ENCODE measurements around the gene CISD3.

CISD3 gene, protein sequence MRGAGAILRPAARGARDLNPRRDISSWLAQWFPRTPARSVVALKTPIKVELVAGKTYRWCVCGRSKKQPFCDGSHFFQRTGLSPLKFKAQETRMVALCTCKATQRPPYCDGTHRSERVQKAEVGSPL

DNA sequence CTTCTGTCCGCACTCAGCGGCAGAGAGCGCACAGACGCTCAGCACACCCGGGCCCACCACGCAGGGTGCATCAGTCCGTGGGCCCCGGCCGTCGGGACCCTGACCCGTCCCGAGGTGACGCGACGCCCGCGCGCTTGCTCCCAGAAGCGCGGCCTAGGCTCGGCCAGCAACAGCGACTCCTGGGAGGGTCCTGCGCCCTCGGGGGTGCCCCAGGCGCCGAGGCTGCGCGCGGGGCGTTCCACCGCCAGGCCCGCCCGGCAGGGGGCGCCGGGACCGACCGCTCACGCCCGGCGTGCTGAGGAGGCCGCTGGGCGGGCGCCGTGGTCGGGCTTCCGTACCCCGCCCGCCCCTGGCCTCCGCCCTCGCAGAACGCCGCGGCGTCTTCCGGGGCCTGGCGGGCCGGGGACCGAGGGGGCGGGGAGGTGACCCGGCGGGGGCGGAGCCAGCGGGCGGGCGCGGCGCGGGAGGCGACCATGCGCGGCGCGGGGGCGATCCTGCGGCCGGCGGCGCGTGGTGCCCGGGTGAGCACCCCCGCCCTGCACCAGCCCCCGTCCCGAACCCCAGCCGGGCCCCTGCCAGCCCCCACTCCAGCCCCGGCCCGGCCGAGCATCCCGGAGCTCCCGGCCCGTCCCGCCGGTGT is at the start of gene CISD3:
Gene CISD3, plus strand, starts transcription at position 456 of the 640 bp plus-strand sequence. Its CDS starts 18 bp downstream, at position 474.
- in situ Hi-C loops (cut with MboI; ENCODE audit: low sequenced_read_pairs), result loop anchor here (5.0 kb wide), 1 partner anchor 53 kb away; no protein-coding TSS in a partner anchor

DNA sequence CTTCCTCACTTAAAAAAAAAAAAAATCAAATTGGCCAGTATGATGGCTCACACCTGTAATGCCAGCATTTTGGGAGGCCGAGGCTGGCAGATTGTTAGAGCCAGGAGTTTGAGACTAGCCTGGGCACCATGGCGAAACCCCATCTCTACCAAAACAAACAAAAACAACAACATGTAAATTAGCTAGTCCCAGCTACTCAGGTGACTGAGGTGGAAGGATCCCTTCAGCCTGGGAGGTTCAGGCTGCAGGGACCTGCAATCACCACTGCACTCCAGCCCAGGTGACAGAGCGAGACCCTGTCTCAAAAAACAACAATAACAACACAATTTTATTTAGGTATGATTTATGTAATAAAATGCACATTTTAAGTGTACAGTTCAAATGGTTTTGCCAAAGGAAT is 49.0 kb upstream of the CISD3 start:
- in situ Hi-C loops (cut with MboI; ENCODE audit: low sequenced_read_pairs), result no loop called here

DNA sequence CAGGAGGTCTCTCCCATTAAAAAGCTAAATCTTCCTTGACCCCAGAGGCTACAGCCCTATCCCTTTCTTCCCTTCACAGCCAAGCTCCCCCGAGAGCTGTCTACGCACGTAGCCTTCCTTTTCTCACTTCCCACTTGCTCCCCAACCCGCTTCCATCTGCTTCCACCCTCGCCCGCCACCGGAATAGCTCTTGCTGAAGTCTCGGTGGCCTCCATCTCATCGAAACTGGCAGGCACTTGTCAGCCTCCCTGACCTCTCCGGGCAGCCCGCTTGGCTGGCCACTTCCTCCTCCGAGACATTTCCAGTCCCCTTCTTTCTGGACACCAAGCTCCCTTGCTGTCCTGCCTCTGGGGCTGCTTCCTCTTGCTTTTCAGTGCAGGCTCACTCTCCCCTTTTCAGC is 44.6 kb upstream of the CISD3 start:
- in situ Hi-C loops (cut with MboI; ENCODE audit: low sequenced_read_pairs), result no loop called here

DNA sequence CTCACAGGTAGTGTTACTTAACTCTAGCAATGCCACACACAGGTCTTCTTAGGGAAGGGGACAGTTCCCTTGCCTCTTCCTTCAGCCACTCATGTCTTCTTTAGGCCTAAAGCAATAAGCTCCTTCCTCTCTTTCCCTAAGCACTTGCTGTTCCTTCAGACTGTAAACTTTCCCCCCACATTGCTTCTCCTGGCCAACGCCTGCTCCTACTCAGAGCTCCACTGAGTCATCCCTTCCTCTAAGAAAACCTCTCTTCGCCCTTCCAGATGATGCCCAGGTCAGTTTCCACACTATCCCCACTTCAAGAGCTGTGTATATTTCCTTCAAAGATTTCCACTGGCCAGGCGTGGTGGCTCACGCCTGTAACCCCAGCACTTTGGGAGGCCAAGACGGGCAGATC is 42.9 kb upstream of the CISD3 start:
- in situ Hi-C loops (cut with MboI; ENCODE audit: low sequenced_read_pairs), result no loop called here

DNA sequence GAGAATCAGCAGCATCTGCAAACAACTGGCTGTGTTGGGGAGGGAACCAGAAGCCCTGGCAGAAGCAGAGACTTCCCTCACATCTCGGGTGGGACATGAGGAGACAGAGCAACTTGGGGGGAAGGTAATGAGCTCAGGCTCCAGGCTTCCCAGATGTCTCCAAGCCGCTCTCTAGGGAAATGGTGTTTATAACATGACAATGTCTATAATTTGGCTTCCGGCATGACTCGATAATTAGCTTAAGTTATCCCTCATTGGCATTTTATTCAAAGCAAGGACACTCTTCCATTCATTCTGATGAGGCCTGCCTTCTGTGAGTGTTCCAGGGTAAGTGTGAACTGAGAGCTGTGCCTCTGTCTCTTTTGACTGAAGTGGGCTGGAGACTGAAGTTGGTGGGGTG is 39.8 kb upstream of the CISD3 start:
- in situ Hi-C loops (cut with MboI; ENCODE audit: low sequenced_read_pairs), result no loop called here

DNA sequence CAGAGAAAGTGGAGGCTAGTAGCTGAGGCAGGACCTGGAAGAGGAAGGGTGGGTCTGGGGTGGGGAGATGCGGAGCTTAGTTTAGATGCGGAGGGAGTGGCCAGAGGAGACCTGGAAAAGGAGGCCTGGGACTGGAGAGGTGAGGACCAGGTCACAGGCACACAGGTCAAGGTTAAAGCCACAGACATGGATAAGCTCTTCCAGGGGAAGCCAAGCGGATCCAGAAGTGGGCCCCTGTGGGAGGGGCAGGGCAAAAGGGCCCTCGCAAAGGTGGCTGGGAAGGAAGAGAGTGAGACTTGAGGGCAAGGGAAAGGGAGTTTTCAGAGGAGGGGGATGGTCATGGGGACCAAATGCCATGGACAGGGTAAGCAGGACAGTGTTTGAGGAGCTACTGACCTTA is 39.0 kb upstream of the CISD3 start:
- in situ Hi-C loops (cut with MboI; ENCODE audit: low sequenced_read_pairs), result no loop called here

DNA sequence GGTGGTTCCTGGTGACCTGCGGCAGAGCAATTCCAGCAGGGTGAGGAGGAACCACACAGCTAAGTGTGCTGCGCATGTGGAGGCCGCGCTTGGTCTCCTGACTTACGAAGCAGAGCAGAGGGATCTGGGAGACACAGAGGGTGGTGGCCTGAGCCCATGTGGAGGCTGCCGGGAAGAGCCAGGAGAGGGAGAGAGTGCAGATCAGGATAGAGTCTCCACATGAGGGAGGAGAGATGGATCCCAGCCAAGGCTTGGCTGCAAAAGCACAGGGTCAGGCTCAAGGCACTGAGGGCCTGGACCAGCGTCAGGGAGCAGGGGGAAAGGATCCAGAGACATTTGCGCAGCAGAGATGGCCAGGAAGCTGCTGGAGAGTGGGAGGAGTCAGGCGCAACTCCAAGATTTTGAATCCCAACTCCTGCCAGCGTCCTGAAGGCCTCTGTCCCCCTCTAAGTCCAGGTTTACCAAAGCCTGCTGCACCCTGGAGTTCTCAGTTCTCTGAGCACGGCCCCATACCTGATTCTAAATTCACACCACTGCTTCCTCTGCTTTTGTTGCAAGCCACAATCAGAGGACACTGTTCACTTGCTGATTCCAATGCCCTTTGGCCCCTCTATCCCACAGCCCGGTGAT is 36.3 kb upstream of the CISD3 start:
- in situ Hi-C loops (cut with MboI; ENCODE audit: low sequenced_read_pairs), result no loop called here

DNA sequence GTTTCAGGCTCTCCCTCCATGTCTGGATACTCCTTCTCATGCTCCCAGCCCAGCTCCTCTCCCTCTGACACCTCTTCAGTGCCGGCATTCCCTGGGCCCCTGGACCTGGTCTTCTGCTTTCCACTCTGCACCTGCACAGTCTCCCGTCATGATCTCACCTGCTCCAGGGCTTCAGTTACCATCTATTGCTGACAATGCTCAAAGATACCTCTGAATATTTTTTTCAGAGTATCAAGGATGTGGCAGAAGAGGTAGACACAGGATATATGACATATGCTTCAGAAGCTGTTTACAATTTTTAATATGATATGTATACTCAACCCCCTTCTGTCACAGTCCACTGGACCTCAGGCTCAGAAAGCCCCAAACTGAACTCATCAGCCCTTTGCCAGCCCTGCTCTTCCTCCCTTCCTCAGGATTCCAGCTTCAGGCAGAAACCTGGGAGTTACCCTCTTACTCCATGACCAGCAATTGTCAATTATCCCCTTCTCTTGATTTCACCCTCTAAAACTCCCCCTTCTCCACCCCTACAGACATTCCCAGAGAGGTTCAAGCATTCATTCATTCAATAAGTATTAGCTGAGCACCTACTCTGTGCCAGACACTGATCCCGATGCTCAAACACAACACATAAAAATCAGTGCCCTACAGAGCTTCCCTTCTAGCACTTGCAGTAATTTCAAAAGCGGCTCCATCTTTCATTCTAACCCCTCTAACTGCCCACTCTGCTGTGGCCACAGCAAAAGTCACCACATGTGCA is 32.9 kb upstream of the CISD3 start:
- in situ Hi-C loops (cut with MboI; ENCODE audit: low sequenced_read_pairs), result no loop called here

DNA sequence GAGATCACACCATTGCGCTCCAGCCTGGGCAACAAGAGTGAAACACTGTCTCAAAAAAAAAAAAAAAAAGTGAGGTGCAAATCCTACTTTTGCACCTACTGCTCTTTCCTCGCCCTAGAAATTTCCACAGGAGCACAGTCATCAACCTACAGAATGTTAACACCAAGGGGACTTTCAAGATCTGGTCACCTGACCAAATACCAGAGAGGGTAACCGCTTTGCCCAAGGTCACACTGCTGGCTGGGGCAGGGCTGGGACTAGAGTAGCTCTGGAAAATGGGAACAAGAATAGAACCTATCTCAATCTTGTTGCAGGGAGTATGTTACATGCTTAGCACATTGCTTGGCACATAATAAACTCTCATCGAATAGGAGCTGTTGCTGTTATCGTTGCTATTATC is 31.4 kb upstream of the CISD3 start:
- in situ Hi-C loops (cut with MboI; ENCODE audit: low sequenced_read_pairs), result no loop called here

DNA sequence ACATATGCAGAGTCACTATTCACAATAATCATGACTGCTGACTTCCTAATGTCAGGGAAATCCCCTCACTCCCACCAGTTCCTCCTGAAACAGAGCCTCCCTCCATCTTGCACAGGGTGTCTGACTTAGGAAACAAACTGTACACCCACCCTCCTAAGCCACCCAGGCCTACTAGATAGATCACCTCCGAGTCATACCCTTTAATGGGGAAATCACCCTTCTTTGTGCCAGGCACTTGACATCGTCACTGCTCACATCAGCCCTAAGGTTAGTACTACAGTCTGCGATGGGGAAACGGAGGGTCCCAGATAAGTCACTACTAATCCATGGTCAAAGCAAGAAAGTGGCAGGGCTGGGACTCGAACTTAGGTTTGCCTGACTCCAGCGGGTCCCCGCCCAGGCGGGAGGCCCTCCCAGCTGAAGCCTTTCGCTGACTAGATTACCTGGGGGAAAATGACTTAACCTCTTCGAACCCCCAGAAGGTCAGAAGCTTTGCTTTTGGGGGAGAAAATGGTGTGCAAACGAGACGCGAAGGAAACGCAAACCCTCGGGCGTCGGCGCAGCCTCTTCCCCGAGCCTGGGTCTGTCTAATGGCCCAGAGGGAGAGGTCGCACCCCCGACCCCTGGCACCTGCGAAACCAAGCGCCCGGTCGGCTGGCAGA is 28.5 kb upstream of the CISD3 start:
- in situ Hi-C loops (cut with MboI; ENCODE audit: low sequenced_read_pairs), result no loop called here

DNA sequence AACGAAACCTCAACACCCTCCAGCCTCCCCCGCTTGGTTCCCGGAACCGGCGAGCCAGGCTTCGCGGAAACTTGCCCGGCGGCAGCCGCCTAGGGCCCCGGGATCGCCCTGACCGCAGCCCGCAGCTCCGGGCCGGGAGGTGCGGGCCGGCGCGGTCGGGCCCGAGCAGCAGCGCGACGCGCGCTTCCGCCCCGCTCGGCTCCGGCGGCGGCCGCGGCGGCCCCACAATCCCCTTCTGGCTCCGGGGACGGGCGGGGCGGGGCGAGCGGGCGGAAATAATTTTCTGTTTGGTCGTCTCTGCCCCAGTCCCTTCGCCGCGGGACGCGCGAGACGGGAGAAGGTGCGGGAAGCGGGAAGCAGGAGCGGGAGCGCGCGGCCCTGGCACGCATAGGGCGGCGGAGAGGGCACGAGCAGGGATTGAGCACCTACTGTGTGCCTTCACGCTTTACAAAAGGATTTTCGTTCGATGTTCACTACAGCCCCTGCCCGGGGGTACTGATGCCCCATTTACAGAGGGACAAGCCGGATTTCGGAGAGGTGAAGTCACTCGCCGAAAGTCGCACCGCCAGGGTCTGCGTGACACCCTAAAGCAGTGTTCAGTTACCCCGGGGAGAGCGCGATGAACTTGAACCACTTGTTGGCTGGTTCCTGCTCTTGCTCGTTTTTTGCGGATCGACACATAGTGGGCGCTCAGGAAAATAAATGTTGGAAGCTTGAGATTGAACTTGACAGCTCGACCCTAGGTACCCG is 27.8 kb upstream of the CISD3 start:
- in situ Hi-C loops (cut with MboI; ENCODE audit: low sequenced_read_pairs), result no loop called here

DNA sequence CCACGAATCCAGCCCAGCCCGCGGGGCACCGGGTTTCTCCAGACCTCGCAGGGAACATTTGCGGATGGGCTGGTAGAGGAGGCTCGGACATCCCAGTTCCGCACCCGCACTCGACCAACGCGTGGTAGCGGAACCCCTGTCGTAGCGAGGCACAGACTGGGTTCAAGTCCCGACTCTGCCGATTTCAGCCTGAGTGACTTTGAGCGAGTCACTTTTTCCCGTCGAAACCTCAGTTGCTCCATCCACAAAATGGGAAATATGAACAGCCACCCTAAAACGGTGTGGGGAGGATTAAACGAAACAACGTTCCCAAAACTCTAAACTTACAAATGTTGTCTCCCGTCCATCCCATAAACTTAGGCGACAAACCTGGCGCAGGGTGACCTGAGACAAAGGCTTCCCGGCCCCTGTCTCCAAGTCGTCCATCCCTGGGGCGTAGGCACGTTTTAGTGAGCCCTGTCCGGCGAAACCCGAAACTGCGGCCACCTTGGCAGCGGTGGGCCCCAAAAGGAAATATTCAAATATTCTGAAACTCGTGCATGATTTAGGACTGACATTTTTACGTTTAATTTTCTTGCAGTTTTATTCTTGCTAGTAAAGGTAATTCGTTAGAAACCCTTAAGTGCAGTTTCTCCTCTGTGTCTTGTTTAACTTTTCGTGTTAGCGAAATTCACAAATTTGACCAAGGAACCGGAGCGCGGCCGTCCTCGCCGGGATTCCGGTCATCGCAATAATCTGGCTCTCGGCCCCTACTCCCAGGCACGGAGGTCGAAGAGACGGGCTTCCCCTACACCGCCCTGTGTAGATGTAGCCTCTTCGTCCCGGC is 27.0 kb upstream of the CISD3 start:
- in situ Hi-C loops (cut with MboI; ENCODE audit: low sequenced_read_pairs), result no loop called here

DNA sequence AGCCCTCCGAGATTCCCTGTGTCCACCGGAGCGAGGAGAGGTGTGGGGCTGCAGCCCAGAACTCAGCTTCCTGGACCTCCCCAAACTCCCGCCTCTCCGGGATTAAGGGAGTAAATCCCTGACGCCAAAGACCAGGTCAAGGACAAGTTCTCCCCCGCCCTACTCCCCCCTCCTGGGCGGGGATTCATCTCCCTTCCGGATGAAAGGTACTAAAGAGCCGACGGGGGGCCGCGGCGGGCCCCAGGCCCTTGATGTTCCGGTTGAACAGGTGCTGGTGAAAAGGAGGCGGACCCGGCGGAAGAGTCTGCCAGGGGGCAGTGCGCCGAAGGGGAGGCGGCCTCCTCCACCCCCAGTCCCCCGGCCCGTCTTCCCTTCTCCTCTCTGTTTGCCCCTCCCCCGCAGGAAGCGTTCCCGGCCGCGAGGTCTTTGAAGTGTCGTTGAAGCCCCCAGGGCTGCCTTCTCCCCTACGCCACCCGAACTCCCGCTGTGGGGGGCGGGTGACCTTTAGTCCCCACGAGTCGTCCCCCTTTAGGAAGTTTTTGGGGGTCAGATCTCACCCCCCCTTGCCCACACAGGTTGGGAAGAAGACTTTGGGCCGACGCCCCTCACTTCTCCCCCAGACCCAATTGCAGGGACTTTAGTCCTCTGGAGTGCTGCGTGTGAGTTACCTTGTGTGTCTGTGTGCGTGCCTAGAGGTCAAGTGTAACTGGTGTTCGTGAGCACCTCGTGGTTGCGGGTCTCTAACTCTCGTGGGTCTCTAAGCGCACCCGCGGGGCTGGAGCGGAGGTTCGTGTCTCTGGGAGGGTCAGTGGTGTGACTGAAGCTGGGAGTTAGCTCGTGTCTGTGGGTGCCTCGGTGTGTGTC is 26.2 kb upstream of the CISD3 start:
- in situ Hi-C loops (cut with MboI; ENCODE audit: low sequenced_read_pairs), result no loop called here

DNA sequence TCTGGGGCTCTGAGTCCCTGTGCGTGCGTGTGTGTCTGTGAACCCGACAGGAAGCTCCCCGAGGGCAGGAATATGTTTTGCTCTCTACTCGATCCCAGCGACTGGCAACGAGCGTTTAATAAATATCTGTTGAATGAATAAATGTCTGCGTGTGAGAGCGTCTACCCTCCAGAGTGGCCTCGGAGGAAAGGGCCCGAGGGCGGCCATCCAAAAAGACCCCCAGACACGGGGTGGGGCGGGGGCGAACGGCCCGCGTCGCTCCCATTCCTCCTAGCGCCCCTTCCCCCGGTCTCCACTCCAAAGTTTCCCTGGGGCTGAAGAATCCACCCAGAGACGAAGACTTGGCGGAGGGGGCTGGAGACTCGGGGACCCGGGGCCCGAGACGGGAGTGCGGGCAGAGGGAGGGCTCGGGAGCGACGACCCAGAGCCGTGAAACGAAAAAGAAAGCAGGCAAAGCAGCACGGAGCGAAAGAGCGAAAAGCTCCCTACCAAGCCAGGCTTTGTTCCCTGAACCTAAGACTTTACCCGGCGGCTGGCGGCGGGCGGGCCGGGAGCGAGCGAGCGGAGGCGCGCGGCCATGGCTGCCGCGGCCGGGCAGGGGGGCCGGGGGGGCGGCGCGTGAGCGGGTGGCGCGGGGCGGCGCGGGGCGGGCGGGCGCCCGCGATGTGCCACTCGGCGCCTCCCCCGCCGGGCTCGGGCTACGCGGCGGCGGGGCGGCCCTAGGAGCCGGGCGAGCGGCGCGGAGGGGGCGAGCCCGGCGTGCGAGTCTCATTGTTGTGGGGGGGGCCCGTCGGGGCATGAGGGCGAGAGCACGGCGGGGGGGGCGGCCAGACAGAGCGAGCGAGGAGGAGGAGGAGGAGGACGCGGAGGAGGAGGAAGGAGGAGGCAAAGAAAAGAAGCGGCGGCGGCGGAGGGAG is 25.3 kb upstream of the CISD3 start, which contains the start of gene MLLT6:
Gene MLLT6, plus strand, starts transcription at position 668 of the 917 bp plus-strand sequence. CDS start 360 bp downstream, outside the sequence.
- in situ Hi-C loops (cut with MboI; ENCODE audit: low sequenced_read_pairs), result no loop called here

DNA sequence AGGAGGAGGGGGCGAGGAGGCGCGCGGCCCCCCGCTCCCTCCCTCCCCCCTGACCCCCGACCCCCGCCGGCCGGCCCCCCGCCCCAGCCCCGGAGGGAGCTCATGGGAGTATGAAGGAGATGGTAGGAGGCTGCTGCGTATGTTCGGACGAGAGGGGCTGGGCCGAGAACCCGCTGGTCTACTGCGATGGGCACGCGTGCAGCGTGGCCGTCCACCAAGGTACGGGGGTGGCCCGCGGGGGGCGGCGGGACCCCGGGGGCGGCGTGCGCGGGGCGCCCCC is 24.7 kb upstream of the CISD3 start:
- in situ Hi-C loops (cut with MboI; ENCODE audit: low sequenced_read_pairs), result no loop called here

DNA sequence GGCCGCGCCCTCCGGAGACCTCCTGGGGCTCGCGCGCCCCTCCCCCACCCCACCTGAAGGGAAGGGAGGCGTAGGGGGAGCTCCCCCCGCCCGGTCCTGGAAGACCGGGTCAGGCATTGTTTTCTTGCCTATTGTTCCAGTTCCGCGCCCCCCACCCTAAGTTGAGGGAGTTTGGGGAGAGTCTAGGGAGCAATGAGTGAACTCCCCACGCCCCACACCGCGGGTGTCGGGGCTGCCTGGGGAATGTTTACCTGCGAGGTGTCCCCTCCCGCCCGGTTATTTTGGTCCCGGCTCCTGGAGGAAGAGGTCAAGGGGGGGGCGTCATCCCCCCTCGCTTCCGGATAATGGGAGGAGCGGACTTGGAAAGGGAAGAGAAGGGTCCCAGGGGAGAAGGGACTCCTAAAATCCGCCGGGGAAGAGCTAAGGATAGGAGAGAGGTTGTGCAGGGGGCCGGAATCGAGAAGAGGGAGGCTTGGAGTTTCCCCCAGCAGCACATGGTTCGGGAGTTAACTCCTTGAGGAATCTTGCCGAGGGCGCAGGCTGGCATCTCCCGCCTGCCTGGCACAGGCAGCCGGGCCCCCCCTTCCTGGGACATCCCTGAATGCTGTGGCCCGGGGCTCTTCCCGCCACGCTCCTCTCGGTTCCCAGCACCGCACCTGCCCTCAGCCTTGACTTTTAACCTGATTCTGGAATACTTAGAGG is 24.2 kb upstream of the CISD3 start:
- in situ Hi-C loops (cut with MboI; ENCODE audit: low sequenced_read_pairs), result no loop called here

DNA sequence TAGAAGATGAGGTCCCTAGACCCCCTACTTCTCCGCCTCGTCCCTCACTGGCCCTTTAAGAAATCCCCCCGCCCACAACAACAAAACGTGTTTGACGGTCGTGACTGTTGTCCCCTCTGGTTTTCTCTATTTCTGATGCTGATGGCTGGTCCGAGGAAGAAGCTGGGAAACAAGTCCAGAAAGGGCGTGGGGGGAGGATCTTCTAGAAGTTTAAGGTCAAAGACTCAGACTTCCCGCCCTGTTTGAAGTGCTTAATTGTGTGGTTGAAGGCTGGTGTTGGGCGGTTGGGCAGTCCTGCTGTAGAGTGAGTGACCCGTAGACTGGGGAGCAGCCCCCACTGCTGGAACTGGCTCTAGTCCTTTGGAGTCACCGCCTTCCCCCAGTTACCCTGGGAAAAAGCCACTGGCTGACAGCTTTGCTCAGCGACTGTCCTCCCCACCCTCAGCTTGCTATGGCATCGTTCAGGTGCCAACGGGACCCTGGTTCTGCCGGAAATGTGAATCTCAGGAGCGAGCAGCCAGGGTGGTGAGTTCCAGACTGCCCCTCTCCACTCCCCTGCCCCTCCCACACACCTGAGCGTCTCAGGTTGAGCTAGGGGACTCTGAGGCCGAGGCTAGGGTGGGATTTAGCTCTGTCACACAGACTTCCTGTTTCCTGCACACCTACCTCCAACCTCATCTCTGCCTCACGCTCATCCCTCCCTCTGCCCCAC is 23.5 kb upstream of the CISD3 start:
- in situ Hi-C loops (cut with MboI; ENCODE audit: low sequenced_read_pairs), result no loop called here
